PFSK-1 (cell line): ENCODE measurements around the gene SEC24C.

Source experiments
- FOXP2 ChIP-seq: optimal IDR thresholded peaks from 2 replicates; pipeline ENCODE3; 2011; ENCODE audit warnings: borderline replicate concordance, control low read depth, inconsistent platforms; ENCODE audit not compliant: insufficient read depth; ENCODE audit errors: extremely low read length, extremely low read depth
- POLR2AphosphoS5 ChIP-seq: IDR thresholded peaks from 2 replicates; pipeline ENCODE4 v1.6.1; 2012; ENCODE audit warnings: low read depth, mild to moderate bottlenecking, control low read depth, low read length, moderate library complexity
- SIN3A ChIP-seq: IDR thresholded peaks from 2 replicates; pipeline ENCODE4 v1.6.1; 2012; ENCODE audit warnings: mild to moderate bottlenecking, low read length, moderate library complexity, borderline replicate concordance; ENCODE audit not compliant: insufficient read depth
- TAF1 ChIP-seq: IDR thresholded peaks from 2 replicates; pipeline ENCODE4 v1.6.1; 2012; ENCODE audit warnings: low read length, control low read depth, borderline replicate concordance; ENCODE audit not compliant: insufficient read depth
- TF ChIP-seq, protein P1 (sequence below), 2 experiments: IDR thresholded peaks; 2 replicates each; pipeline versions ENCODE4 v1.6.1 to v1.8.0; 2011 to 2012; ENCODE audit warnings: low read depth in 2 of 2, low read length in 2 of 2, control low read depth in 1 of 2, inconsistent platforms in 1 of 2, mild to moderate bottlenecking in 1 of 2, moderate library complexity in 1 of 2; ENCODE audit not compliant: insufficient read depth in 1 of 2

The SEC24C gene

GRCh38 chr10:73746721-73747120 is 2.5 kb downstream of the SEC24C start:
- TF ChIP-seq, protein P1, sequence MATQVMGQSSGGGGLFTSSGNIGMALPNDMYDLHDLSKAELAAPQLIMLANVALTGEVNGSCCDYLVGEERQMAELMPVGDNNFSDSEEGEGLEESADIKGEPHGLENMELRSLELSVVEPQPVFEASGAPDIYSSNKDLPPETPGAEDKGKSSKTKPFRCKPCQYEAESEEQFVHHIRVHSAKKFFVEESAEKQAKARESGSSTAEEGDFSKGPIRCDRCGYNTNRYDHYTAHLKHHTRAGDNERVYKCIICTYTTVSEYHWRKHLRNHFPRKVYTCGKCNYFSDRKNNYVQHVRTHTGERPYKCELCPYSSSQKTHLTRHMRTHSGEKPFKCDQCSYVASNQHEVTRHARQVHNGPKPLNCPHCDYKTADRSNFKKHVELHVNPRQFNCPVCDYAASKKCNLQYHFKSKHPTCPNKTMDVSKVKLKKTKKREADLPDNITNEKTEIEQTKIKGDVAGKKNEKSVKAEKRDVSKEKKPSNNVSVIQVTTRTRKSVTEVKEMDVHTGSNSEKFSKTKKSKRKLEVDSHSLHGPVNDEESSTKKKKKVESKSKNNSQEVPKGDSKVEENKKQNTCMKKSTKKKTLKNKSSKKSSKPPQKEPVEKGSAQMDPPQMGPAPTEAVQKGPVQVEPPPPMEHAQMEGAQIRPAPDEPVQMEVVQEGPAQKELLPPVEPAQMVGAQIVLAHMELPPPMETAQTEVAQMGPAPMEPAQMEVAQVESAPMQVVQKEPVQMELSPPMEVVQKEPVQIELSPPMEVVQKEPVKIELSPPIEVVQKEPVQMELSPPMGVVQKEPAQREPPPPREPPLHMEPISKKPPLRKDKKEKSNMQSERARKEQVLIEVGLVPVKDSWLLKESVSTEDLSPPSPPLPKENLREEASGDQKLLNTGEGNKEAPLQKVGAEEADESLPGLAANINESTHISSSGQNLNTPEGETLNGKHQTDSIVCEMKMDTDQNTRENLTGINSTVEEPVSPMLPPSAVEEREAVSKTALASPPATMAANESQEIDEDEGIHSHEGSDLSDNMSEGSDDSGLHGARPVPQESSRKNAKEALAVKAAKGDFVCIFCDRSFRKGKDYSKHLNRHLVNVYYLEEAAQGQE (IDR thresholded peaks at IDR 0.05; ENCODE audit: insufficient read depth in 1 of 2, low read depth in 2 of 2, low read length in 2 of 2), result no peak
- no peak for TF ChIP-seq SIN3A
- no peak for TF ChIP-seq TAF1
- no peak for TF ChIP-seq FOXP2

- TF ChIP-seq, protein P1 (IDR thresholded peaks at IDR 0.05; ENCODE audit: insufficient read depth in 1 of 2, low read depth in 2 of 2, low read length in 2 of 2), result no peak
- TF ChIP-seq POLR2AphosphoS5 (no peak), SIN3A (no peak), TAF1 (no peak), FOXP2 (no peak)
Observed at GRCh38 chr10:73750819-73751218, 6.6 kb downstream of the SEC24C start.

- TF ChIP-seq SIN3A, result no peak
- no peak for TF ChIP-seq POLR2AphosphoS5
- no peak for TF ChIP-seq FOXP2
- TF ChIP-seq, protein P1 (IDR thresholded peaks at IDR 0.05; ENCODE audit: insufficient read depth in 1 of 2, low read depth in 2 of 2, low read length in 2 of 2), result no peak
- no peak for TF ChIP-seq TAF1
Observed at GRCh38 chr10:73756183-73756582, 12.0 kb downstream of the SEC24C start.

DNA sequence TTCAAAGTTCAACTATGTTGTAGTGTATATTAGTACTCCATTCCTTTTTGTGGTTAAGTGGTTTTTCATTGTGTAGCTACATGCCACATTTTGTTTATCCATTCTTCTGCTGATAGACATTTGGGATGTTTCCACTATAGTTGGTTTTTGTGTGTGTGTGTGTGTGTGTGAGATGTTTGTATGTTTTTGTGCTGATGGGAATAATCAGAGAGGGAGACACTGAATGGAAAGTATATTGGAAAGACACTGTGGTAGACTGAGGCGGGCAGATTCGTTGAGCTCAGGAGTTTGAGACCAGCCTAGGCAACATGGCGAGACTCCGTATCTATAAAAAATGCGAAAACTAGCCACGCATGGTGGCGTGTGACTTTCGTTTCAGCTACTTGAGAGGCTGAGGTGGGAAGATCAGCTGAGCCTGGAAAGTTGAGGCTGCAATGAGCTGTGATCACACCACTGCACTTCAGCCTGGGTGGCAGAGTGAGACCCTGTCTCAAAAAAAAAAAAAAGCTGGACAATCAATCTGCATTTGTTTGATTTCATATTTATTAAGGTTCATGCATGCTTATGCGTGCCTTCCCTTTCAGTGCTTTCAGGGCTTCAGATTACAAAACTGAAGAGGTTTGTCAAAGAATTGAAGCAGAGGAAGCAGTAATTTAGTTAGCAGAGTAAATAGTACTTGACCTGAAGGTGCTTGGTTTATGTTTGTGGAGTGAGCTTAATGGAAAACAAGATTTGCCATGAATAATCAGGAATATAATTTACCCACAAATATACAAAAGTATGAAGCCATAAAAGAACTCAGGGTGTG is 14.7 kb downstream of the SEC24C start:
- TF ChIP-seq POLR2AphosphoS5 (no peak), FOXP2 (no peak)
- TF ChIP-seq, protein P1 (IDR thresholded peaks at IDR 0.05; ENCODE audit: insufficient read depth in 1 of 2, low read depth in 2 of 2, low read length in 2 of 2), result no peak

DNA sequence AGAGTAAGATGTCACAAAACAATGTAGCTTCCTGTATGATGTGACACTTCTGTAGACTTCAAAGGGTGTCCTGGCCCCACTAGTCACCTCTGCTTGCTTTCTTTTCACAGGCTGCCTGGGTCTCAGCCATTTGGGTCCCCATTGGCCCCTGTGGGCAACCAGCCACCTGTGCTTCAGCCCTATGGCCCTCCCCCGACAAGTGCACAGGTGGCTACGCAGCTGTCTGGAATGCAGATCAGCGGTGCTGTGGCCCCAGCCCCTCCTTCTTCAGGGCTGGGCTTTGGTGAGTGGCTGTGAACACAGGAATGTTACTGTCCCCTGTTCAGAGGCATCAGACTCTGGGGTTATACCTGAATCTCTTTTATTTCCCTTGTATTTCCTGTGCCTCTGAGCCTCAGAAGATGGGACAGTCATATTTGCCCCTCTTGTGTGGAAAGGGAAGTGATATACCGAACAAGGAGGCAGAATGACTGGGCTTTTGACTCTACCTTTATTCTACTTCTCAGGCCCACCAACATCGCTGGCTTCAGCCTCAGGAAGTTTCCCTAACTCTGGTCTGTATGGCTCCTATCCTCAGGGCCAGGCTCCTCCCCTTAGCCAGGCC is 15.4 kb downstream of the SEC24C start:
- no peak for TF ChIP-seq POLR2AphosphoS5
- TF ChIP-seq, protein P1 (IDR thresholded peaks at IDR 0.05; ENCODE audit: insufficient read depth in 1 of 2, low read depth in 2 of 2, low read length in 2 of 2), result no peak
- TF ChIP-seq FOXP2, result no peak
- no peak for TF ChIP-seq TAF1
- TF ChIP-seq SIN3A, result no peak
